Raji (cell line): Measurements from ENCODE around the gene NSMCE4A.
A peak's percentile ranks its signal among the peaks of the same experiment; 100 is the strongest.

Experiments used
- POLR2A ChIP-seq: IDR thresholded peaks from 2 replicates; pipeline ENCODE4 v1.6.1; 2011; ENCODE audit warnings: low read depth, low read length, control low read depth; ENCODE audit not compliant: insufficient read depth

NSMCE4A gene

GRCh38 chr10:121952226-121952625 lies 22.8 kb downstream of the NSMCE4A start:
- no peak for TF ChIP-seq POLR2A

- no peak for TF ChIP-seq POLR2A
These were observed 25.6 kb downstream of the NSMCE4A start for GRCh38 chr10:121949451-121949850.

- TF ChIP-seq POLR2A = no peak
These were observed 26.0 kb downstream of the NSMCE4A start for GRCh38 chr10:121949049-121949448.

- TF ChIP-seq POLR2A = no peak
These were observed 27.4 kb downstream of the NSMCE4A start for GRCh38 chr10:121947343-121948330.

GRCh38 chr10:121942749-121943416 lies 32.1 kb downstream of the NSMCE4A start:
- no peak for TF ChIP-seq POLR2A

GRCh38 chr10:121941532-121941931 lies 33.5 kb downstream of the NSMCE4A start:
- no peak for TF ChIP-seq POLR2A

- no peak for TF ChIP-seq POLR2A
These were observed 38.7 kb downstream of the NSMCE4A start for GRCh38 chr10:121936295-121936694.

DNA sequence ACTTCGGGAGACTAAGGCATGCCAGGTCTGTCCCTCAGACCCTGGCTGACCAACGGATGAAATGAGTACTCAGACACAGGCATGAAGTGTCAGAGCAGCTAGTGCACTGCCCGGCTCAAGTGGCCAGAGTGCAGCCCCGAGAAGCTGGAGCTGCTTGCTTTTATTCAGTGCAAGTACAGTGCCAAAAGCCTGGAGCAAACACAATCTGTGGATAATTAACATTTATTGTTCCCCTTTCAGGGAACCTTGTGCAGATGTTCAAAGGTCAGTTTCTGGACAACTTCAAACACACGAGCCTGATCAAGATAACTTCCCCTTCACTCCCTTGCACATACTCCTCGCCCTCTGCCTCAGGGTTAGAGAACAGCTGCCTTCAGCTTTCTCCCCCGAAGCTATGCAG lies 39.3 kb downstream of the NSMCE4A start:
- no peak for TF ChIP-seq POLR2A

DNA sequence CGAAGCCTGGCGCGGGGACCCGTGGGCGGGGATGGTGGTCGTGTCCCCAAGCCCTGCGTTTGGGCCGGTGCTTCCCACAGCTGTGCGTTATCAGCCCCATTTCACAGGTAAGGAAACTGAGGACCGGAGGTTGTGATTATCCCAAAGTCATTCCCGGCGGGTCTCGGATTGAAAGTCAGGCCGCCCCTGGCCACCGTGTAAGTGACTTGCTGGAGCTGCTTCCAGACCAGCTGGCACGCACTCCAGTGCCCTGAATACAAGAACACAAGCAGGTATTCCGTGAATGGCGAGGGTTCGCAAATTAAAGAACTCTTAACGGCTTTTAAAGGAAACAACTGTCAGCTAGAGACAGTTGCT lies 46.5 kb downstream of the NSMCE4A start:
- TF ChIP-seq POLR2A = no peak

DNA sequence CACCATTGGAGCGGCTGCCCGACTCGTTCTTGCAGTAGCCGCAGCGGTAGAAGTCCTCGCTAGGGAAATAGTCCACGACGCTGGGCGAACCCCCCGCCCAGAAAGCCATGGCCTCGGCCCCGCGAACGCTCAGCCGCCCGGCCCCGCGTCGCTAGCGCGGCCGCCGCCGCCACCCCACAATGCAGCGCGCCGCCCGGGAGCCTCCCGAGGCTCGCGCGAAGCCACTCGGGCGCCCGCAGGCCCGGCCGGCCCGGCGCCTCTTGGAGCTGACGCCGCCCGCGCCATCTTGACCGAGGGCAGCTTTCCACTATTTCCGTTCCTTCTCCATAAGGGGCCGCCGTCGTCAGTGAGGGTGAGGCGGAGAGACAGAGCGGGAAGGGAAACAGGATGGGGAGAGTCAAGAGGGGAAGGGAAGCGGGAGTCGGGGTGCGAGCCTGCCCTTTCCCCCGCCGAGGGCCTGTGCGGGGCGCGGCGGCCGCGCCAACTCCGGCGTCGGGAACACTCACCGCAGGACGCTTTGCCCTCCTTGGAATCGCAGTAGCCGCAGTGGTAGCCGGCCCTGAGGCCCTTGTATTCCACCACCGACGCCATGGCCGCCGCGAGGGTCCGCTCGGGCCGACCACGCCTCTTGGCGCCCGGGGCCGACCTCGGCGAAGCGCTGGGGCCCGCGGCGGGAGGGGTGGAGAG lies 47.0 kb downstream of the NSMCE4A start, which contains the start of gene ATE1:
ATE1 (minus strand) TSS at position 191 of the 687 bp plus-strand sequence; CDS start at position 109, 82 bp downstream.
- TF ChIP-seq POLR2A = peak; percentile 61

GRCh38 chr10:121927318-121927840 lies 47.6 kb downstream of the NSMCE4A start:
- TF ChIP-seq POLR2A = peak; percentile 44; the same call in 1 of the 2 replicates

DNA sequence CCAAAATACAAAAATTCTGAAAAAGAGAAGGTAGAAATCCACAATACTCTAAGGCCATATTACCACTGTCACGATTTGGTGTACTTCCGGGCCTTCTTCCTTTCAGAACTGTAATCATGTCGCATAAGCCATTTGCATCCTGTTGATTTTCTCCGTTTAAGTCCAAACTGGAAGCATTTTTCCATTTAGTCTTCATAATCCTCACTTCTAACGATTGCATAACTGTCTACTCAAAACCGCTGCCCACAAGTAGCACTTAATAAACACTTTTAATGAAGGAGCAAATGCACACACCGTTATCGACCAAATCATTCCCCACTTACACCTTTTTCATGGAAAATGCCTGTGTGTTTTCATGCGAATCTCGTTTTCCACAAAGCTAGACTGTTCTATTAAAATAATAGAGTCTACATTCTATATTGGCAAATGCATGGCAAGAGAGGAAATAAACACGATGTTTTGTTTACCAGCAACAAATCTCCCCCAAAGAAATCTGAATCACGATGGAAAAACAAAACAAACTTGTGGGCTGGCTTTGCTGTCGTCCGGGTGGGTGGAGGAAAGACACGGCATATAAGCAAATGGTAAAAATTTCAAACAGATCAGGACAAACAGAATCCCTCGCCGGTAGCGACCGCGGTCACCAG lies 48.2 kb downstream of the NSMCE4A start:
- TF ChIP-seq POLR2A = no peak

DNA sequence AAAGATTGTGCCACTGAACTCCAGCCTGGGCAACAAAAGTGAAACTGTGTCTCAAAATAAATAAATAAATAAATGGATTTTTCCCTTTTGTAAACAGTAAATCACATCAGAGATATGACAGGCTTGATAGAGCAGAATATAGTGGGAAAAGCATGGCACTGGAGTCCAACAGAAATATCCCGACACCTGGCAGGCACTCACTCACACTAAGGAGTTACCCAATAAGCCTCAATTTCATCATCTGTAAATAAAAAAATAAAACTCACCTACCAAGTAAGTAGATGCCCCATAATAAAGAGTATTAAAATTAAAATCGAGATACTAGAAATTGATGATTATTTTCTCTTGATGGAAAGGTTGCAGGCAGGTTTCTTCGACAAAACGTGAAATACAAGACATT lies 48.9 kb downstream of the NSMCE4A start:
- no peak for TF ChIP-seq POLR2A

DNA sequence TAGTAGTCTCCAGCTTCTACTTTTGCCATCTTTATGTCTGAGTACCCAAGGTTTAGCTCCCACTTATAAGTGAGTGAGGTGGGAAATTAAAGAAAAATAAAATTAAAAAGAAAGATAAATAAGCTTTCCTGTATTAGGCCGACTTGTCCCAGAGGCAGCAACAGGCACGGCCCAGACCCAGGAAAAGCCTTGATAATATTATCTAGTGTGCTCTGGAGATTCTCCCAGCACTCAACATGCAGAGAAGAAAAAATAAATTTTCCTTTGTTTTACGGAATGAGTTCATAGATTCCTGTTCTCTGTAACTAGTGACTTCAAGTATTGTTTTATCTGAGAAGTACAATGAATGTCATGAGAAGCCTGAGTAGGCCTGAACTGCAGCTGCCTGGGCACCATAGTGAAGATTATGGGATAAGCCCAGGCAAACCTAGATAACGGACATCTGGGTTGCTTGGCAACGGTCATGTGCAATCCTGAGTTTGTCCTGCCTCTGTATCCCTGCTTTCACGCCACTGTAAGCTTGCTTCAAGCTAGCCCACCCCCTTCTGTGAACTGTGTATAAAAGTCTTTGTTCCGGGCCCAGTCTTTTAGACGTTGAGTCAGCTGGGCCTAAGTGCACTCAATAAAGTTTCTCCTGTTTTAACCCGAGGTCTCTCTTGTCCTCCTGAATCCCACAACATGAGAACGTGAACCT lies 53.6 kb downstream of the NSMCE4A start:
- TF ChIP-seq POLR2A = no peak

GRCh38 chr10:121919666-121920065 lies 55.4 kb downstream of the NSMCE4A start:
- TF ChIP-seq POLR2A = peak; percentile 55

DNA sequence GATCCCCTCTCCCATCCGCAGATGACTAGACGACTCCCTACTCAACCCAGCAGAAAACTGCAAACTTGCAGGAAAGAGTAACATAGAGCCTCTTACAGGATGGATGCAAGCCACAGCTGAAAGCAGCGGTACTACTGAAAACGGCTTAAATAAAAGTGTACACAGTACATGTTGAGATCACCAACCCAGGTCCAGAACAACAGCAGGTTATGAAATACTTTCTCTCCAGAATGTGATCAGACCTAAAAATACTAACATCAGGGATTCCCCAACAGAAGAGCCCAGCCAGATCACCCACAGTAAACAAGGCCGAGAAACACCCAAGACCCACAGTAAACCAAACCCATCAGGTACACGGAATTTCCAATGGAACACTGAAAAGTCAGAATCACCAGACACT lies 60.4 kb downstream of the NSMCE4A start:
- no peak for TF ChIP-seq POLR2A
